Measurements from ENCODE around the gene CDH23.

DNA sequence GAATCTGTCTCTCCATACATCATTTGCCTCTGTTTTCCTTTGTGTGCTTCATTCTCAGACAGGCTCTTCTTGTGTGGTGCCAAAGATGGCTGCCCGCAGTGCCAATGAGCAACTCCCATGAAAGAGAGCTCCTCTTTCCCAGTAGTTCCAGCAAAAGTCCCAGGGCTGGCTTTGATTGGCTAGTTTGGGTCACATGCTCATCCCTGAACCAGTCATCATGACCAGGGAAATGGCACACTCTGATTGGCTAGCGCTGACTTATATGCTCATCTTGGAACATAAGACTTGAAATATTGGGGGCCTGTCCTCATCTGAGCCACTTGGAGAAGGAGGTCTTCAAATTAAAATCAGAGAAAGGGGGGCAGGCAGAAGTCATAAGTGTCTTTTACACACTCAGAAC lies 112.7 kb downstream of the CDH23 start:
- TF ChIP-seq, protein P1, sequence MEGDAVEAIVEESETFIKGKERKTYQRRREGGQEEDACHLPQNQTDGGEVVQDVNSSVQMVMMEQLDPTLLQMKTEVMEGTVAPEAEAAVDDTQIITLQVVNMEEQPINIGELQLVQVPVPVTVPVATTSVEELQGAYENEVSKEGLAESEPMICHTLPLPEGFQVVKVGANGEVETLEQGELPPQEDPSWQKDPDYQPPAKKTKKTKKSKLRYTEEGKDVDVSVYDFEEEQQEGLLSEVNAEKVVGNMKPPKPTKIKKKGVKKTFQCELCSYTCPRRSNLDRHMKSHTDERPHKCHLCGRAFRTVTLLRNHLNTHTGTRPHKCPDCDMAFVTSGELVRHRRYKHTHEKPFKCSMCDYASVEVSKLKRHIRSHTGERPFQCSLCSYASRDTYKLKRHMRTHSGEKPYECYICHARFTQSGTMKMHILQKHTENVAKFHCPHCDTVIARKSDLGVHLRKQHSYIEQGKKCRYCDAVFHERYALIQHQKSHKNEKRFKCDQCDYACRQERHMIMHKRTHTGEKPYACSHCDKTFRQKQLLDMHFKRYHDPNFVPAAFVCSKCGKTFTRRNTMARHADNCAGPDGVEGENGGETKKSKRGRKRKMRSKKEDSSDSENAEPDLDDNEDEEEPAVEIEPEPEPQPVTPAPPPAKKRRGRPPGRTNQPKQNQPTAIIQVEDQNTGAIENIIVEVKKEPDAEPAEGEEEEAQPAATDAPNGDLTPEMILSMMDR (conservative IDR thresholded peaks at IDR 0.05; ENCODE audit: low read length), result no peak
- no peak for TF ChIP-seq EZH2phosphoT487 (IDR thresholded peaks at IDR 0.05; ENCODE audit: borderline replicate concordance)

Data from Loucy (cell line).